Kidney (tissue), 14 donors: ENCODE measurements around the gene RNU7-1. TPM values are rescaled to one million over a fixed set of nuclear protein-coding genes. Genes with fewer than 3 reads are reported as not detected.

Source experiments
- DNase-seq, 5 donors: peaks; one replicate each; pipeline ENCODE4 v3.0.0-alpha.2; 2013 to 2020
- FAIRE-seq: peaks from 2 replicates; lab custom pipeline; 2012; peaks lifted over from hg19 to GRCh38; lab: Jason Lieb, UNC
- H3K27ac ChIP-seq, 2 donors: one replicate each; pipeline ENCODE4 v1.7.0; 2013; ENCODE audit warnings: low read depth in 2 of 2, low read length in 2 of 2, inconsistent platforms in 1 of 2
- H3K27me3 ChIP-seq: one replicate; pipeline ENCODE4 v1.7.1; 2013; ENCODE audit warnings: low read length, inconsistent platforms; ENCODE audit not compliant: control insufficient read depth, insufficient read depth
- H3K36me3 ChIP-seq, 3 donors: one replicate each; pipeline versions ENCODE4 v1.7.0 to v1.7.1; 2013; ENCODE audit warnings: low read length in 3 of 3, control low read depth in 1 of 3, inconsistent platforms in 1 of 3; ENCODE audit not compliant: insufficient read depth in 3 of 3, control insufficient read depth in 2 of 3
- H3K4me1 ChIP-seq, 3 donors: one replicate each; pipeline versions ENCODE4 v1.7.0 to v1.7.1; 2013; ENCODE audit warnings: low read length in 3 of 3, inconsistent platforms in 1 of 3, low read depth in 1 of 3; ENCODE audit not compliant: control insufficient read depth in 2 of 3, insufficient read depth in 2 of 3
- H3K4me3 ChIP-seq, 3 donors: one replicate each; pipeline versions ENCODE4 v1.7.0 to v1.8.1; 2013; ENCODE audit warnings: low read length in 3 of 3, control low read depth in 1 of 3, inconsistent platforms in 1 of 3
- H3K9ac ChIP-seq, 3 donors: one replicate each; pipeline versions ENCODE4 v1.7.0 to v1.7.1; 2013; ENCODE audit warnings: low read length in 3 of 3, control low read depth in 1 of 3, inconsistent platforms in 1 of 3
- H3K9me3 ChIP-seq, 3 donors: one replicate each; pipeline versions ENCODE4 v1.7.0 to v1.7.1; 2013; ENCODE audit warnings: low read length in 3 of 3, control low read depth in 1 of 3, inconsistent platforms in 1 of 3; ENCODE audit not compliant: control insufficient read depth in 2 of 3, insufficient read depth in 1 of 3
- CTCF ChIP-seq: IDR thresholded peaks from 3 replicates; pipeline ENCODE4 v1.5.1; 2012; ENCODE audit warnings: mild to moderate bottlenecking, moderate library complexity, borderline replicate concordance; ENCODE audit not compliant: insufficient read depth; ENCODE audit errors: extremely low read depth
- intact Hi-C: fragments of 100-400 bp; cut with DNase I; formaldehyde crosslinking; loops from one replicate; pipeline ENCODE4 v1.11.1; 2022
- polyA plus RNA-seq: library from polyadenylated mRNA; stranded (reverse); fragments of 350-450 nt; fragmentation: Illumina TruSeq; extraction: RNeasy Lipid Tissue Mini Kit (QIAGEN cat#74804); gene quantifications from one replicate; pipeline ENCODE4 v1.2.3, GENCODE V29; 2014; ENCODE audit warnings: low read depth, low replicate concordance; ENCODE audit not compliant: insufficient read depth
- total RNA-seq: library from RNA; stranded (reverse); fragmentation: NEBNext Ultra II Directional; extraction: Animal tissue kit (Norgen Biotek cat#: 25700); gene quantifications from one replicate; pipeline ENCODE4 v1.2.1, GENCODE V29; 2021
- donor health status: control.
- donor health status: control.
- donor health status: control.
- donor health status: control.
- donor health status: control.
- donor health status: DM: yes; HTN: yes; CAD: no.
- donor health status: Normal renal cell carcinoma (clear cell type).

The RNU7-1 gene
- total and polyA plus RNA-seq, 2 donors from 2014 or later = not detected

GRCh38 chr12:6925239-6925539, 18.4 kb upstream of the RNU7-1 start:
- FAIRE-seq (no peak), DNase-seq (no peak)
- Histone ChIP-seq H3K9me3 (no peaks in the 10 kb centered on the region), H3K27ac (peak overlapping the region; percentile 97 to 99), H3K27me3 (no peaks in the 10 kb centered on the region), H3K36me3 (no peaks in the 10 kb centered on the region), H3K4me1 (peaks cover 0 to 41% (median 27%) of the 10 kb centered on the region in 3 donors), H3K4me3 (peak overlapping the region in 1 of 3 donors; percentile 72), H3K9ac (peak overlapping the region in 1 of 3 donors; percentile 83)
- intact Hi-C loops = no loop called here
- TF ChIP-seq CTCF = no peak

GRCh38 chr12:6925540-6926279, 17.9 kb upstream of the RNU7-1 start:
- H3K27me3 ChIP-seq = no peaks in the 10 kb centered on the region
- no peaks in the 10 kb centered on the region for H3K36me3 ChIP-seq
- H3K27ac ChIP-seq = peak overlapping the region; percentile 97 to 99
- no peaks in the 10 kb centered on the region for H3K9me3 ChIP-seq
- peak; percentile 2 for TF ChIP-seq CTCF
- peak overlapping the region; percentile 45 to 72 (median 59) for H3K4me3 ChIP-seq
- peak overlapping the region; percentile 12 to 83 (median 80) for H3K9ac ChIP-seq
- intact Hi-C loops = no loop called here
- peak; percentile 63 to 88 (median 83) for DNase-seq
- peaks cover 0 to 41% (median 27%) of the 10 kb centered on the region in 3 donors for H3K4me1 ChIP-seq
- FAIRE-seq = no peak

GRCh38 chr12:6927379-6928021, 16.1 kb upstream of the RNU7-1 start, which contains the start of gene ATN1:
Gene ATN1 (plus strand): TSS chr12:6927959. CDS start chr12:6934002, 6,043 bp downstream.
- FAIRE-seq (no peak), DNase-seq (peak; percentile 91 to 97 (median 94))
- Histone ChIP-seq H3K9me3 (no peaks in the 10 kb centered on the region), H3K36me3 (peaks cover 0 to 3% (median 2%) of the 10 kb centered on the region in 3 donors), H3K27ac (peak within 1 kb of the TSS; percentile 97 to 99), H3K4me1 (peaks cover 0 to 47% (median 34%) of the 10 kb centered on the region in 3 donors), H3K9ac (peak within 1 kb of the TSS; percentile 61 to 83 (median 78)), H3K4me3 (peak within 1 kb of the TSS; percentile 75 to 78 (median 76)), H3K27me3 (no peaks in the 10 kb centered on the region)
- no peak for TF ChIP-seq CTCF
- intact Hi-C loops = no loop called here
